MM.1S (cell line): ENCODE measurements around the gene COL5A1.

Experiments used
- EZH2 ChIP-seq: fragments of 300-600 bp; sonication (generic); optimal IDR thresholded peaks from 2 replicates; pipeline ENCODE3; 2017; ENCODE audit warnings: low read depth, mild to moderate bottlenecking, antibody characterized with exemption, low read length, mixed read lengths
- EZH2phosphoT487 ChIP-seq: fragments of 300-600 bp; sonication (generic); IDR thresholded peaks from 2 replicates; pipeline ENCODE4 v1.6.1; 2018; ENCODE audit warnings: antibody characterized with exemption, low read length
- TF ChIP-seq, protein P1 (sequence below): fragments of 300-600 bp; sonication (generic); IDR thresholded peaks from 2 replicates; pipeline ENCODE4 v1.5.1; 2016; ENCODE audit warnings: antibody characterized with exemption, low read length, mixed read lengths

GRCh38 chr9:134717924-134718645 lies 76.5 kb downstream of the COL5A1 start:
- TF ChIP-seq, protein P1, sequence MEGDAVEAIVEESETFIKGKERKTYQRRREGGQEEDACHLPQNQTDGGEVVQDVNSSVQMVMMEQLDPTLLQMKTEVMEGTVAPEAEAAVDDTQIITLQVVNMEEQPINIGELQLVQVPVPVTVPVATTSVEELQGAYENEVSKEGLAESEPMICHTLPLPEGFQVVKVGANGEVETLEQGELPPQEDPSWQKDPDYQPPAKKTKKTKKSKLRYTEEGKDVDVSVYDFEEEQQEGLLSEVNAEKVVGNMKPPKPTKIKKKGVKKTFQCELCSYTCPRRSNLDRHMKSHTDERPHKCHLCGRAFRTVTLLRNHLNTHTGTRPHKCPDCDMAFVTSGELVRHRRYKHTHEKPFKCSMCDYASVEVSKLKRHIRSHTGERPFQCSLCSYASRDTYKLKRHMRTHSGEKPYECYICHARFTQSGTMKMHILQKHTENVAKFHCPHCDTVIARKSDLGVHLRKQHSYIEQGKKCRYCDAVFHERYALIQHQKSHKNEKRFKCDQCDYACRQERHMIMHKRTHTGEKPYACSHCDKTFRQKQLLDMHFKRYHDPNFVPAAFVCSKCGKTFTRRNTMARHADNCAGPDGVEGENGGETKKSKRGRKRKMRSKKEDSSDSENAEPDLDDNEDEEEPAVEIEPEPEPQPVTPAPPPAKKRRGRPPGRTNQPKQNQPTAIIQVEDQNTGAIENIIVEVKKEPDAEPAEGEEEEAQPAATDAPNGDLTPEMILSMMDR = no peak
- TF ChIP-seq EZH2phosphoT487 = no peak
- TF ChIP-seq EZH2 = no peak
